Right cardiac atrium (tissue), 5 donors: ENCODE results near the gene SUFU. TPM values are rescaled to one million over a fixed set of nuclear protein-coding genes. Genes with fewer than 3 reads are reported as not detected.

Source experiments
- ATAC-seq, 2 donors: fragments of 200-7000 bp; cut with Tn5 transposase; one replicate each; pipeline versions ENCODE4 v1.8.0 to v1.9.1; 2020; ENCODE audit warnings: moderate library complexity in 2 of 2, mild to moderate bottlenecking in 1 of 2
- DNase-seq, 3 donors: peaks; one replicate each; pipeline ENCODE4 v3.0.0-alpha.2; 2020
- H3K27ac ChIP-seq: one replicate; pipeline ENCODE4 v1.5.1; 2013; ENCODE audit warnings: mild to moderate bottlenecking, low read length, control low read depth, moderate library complexity
- H3K27me3 ChIP-seq: one replicate; pipeline ENCODE4 v1.6.1; 2013; ENCODE audit not compliant: control insufficient read depth, insufficient read depth
- H3K4me1 ChIP-seq: one replicate; pipeline ENCODE4 v1.6.1; 2013; ENCODE audit warnings: low read length; ENCODE audit not compliant: control insufficient read depth, insufficient read depth
- H3K4me3 ChIP-seq: one replicate; pipeline ENCODE4 v1.5.1; 2013; ENCODE audit warnings: low read length, control low read depth
- H3K9me3 ChIP-seq: one replicate; pipeline ENCODE4 v1.6.1; 2013; ENCODE audit warnings: low read length; ENCODE audit not compliant: control insufficient read depth
- WGBS: extraction: QIAGEN DNeasy Blood & Tissue Kit; methylation state at CpG from one replicate; pipeline ENCODE4 v1.1.7; 2013; 5-methylcytosine and 5-hydroxymethylcytosine counted together
- intact Hi-C, 4 donors: fragments of 100-400 bp; cut with DNase I; formaldehyde crosslinking; loops; one replicate each; pipeline versions ENCODE4 v1.11.0 to v1.14.0; 2022 to 2023
- polyA plus RNA-seq: library from polyadenylated mRNA; stranded (reverse); fragments of 200-250 nt; gene quantifications from one replicate; pipeline ENCODE4 v1.2.3, GENCODE V29; 2013
- total RNA-seq, 4 donors: library from RNA; stranded (reverse); fragmentation: NEBNext Ultra II Directional; extraction: Animal tissue kit (Norgen Biotek cat#: 25700); gene quantifications; one replicate each; pipeline ENCODE4 v1.2.1, GENCODE V29; 2021
- donor health status: healthy with polysubstance abuse.
- donor health status: DM: no; HTN: yes; CAD: no.
- donor health status: DM: no; HTN: no; CAD: no.
- donor health status: DM: no; HTN: yes; CAD: no; lungs with severe emphysema.
- donor health status: DM: yes; HTN: yes; CAD: no.

The SUFU gene
- total and polyA plus RNA-seq, 5 donors, result 6.7 to 11.8 (median 11.4) TPM

GRCh38 chr10:102611514-102612087 is 107.8 kb downstream of the SUFU start:
- ATAC-seq, result no peak
- 56% methylated on average over 4 of the region's 4 CpGs for WGBS

GRCh38 chr10:102612964-102613275 is 109.1 kb downstream of the SUFU start:
- H3K9me3 ChIP-seq, result no peaks in the 10 kb centered on the region
- H3K27me3 ChIP-seq, result no peaks in the 10 kb centered on the region
- H3K4me1 ChIP-seq, result peaks cover 15% of the 10 kb centered on the region
- intact Hi-C loops, result no loop called here
- no peak overlapping the region for H3K4me3 ChIP-seq
- peak overlapping the region; percentile 34 for H3K27ac ChIP-seq
- WGBS, result 71% methylated on average over 8 of the region's 8 CpGs
- DNase-seq (peak in 1 of 3 donors; percentile 23), ATAC-seq (peak in 1 of 2 donors; percentile 2)

More at GRCh38 chr10:102611514-102612087, 107.8 kb downstream of the SUFU start:
- DNase-seq, result peak in 1 of 3 donors; percentile 61
- no peaks in the 10 kb centered on the region for H3K9me3 ChIP-seq
- no peaks in the 10 kb centered on the region for H3K27me3 ChIP-seq
- H3K4me1 ChIP-seq, result peaks cover 13% of the 10 kb centered on the region
- intact Hi-C loops, result no loop called here
- peak overlapping the region; percentile 63 for H3K27ac ChIP-seq
- H3K4me3 ChIP-seq, result no peak overlapping the region

GRCh38 chr10:102613286-102613685 is 109.5 kb downstream of the SUFU start:
- Histone ChIP-seq H3K27ac (peak overlapping the region; percentile 34), H3K9me3 (no peaks in the 10 kb centered on the region), H3K27me3 (no peaks in the 10 kb centered on the region), H3K4me3 (no peak overlapping the region), H3K4me1 (peaks cover 15% of the 10 kb centered on the region)
- DNase-seq, result peak in 1 of 3 donors; percentile 58
- 76% methylated on average over 7 of the region's 7 CpGs for WGBS
- intact Hi-C loops, result no loop called here
- peak in 1 of 2 donors; percentile 1 for ATAC-seq

DNA sequence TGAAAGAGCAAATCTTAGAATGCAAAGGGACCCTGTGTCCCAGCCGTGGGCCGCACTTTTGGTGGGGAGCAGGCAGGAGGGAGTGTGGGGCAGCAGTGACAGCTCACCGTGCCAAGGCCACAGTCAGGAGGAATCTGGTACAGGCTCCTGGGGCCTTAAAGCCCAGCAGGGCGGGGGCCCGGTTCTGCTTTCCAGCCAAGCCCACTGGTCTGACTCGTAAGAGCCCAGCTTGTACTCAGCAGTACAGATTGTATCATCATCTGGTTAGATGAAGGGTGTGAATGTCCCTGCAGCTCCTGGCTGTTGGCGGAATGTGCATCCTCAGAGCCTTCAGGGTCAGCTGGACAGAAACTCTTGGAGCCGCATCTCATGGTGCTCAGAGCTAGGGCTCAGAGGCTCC is 110.0 kb downstream of the SUFU start:
- Histone ChIP-seq H3K4me1 (peaks cover 17% of the 10 kb centered on the region), H3K27ac (no peak overlapping the region), H3K9me3 (no peaks in the 10 kb centered on the region), H3K27me3 (no peaks in the 10 kb centered on the region), H3K4me3 (no peak overlapping the region)
- ATAC-seq (peak; percentile 6 to 22), DNase-seq (peak; percentile 63 to 84 (median 79))
- intact Hi-C loops, result no loop called here
- WGBS, result 46% methylated on average over 8 of the region's 8 CpGs

GRCh38 chr10:102614888-102615287 is 111.1 kb downstream of the SUFU start:
- 98% methylated on average over 5 of the region's 5 CpGs for WGBS
- peaks cover 28% of the 10 kb centered on the region for H3K4me1 ChIP-seq
- ATAC-seq (no peak), DNase-seq (peak in 1 of 3 donors; percentile 18)
- intact Hi-C loops, result no loop called here
- no peaks in the 10 kb centered on the region for H3K9me3 ChIP-seq
- no peak overlapping the region for H3K4me3 ChIP-seq
- H3K27ac ChIP-seq, result no peak overlapping the region
- no peaks in the 10 kb centered on the region for H3K27me3 ChIP-seq

- H3K27me3 ChIP-seq, result no peaks in the 10 kb centered on the region
- intact Hi-C loops, result no loop called here
- H3K4me3 ChIP-seq, result no peak overlapping the region
- H3K4me1 ChIP-seq, result peaks cover 31% of the 10 kb centered on the region
- no peaks in the 10 kb centered on the region for H3K9me3 ChIP-seq
- DNase-seq, result peak in 2 of 3 donors; percentile 25 to 66
- no peak for ATAC-seq
- peak overlapping the region; percentile 33 for H3K27ac ChIP-seq
- 65% methylated on average over 7 of the region's 7 CpGs for WGBS
Observed at GRCh38 chr10:102615361-102615760, 111.6 kb downstream of the SUFU start.

GRCh38 chr10:102616066-102616770 is 112.4 kb downstream of the SUFU start:
- DNase-seq (peak; percentile 88 to 95 (median 94)), ATAC-seq (peak; percentile 73 to 82)
- Histone ChIP-seq H3K9me3 (no peaks in the 10 kb centered on the region), H3K4me1 (peaks cover 37% of the 10 kb centered on the region), H3K27me3 (no peaks in the 10 kb centered on the region), H3K27ac (peak overlapping the region; percentile 39), H3K4me3 (no peak overlapping the region)
- intact Hi-C loops, result no loop called here
- WGBS, result 51% methylated on average over 1 of the region's 1 CpG

- intact Hi-C loops, result no loop called here
- peaks cover 44% of the 10 kb centered on the region for H3K4me1 ChIP-seq
- H3K27ac ChIP-seq, result no peak overlapping the region
- WGBS, result 96% methylated on average over 9 of the region's 9 CpGs
- H3K4me3 ChIP-seq, result no peak overlapping the region
- no peaks in the 10 kb centered on the region for H3K27me3 ChIP-seq
- DNase-seq (peak in 2 of 3 donors; percentile 15 to 41), ATAC-seq (no peak)
- no peaks in the 10 kb centered on the region for H3K9me3 ChIP-seq
Observed at GRCh38 chr10:102617041-102617440, 113.3 kb downstream of the SUFU start.

- 85% methylated on average over 8 of the region's 8 CpGs for WGBS
- Histone ChIP-seq H3K27me3 (no peaks in the 10 kb centered on the region), H3K9me3 (no peaks in the 10 kb centered on the region), H3K4me3 (no peak overlapping the region), H3K27ac (no peak overlapping the region), H3K4me1 (peaks cover 41% of the 10 kb centered on the region)
- intact Hi-C loops, result no loop called here
- DNase-seq (peak in 1 of 3 donors; percentile 52), ATAC-seq (no peak)
Observed at GRCh38 chr10:102617816-102618215, 114.0 kb downstream of the SUFU start.

DNA sequence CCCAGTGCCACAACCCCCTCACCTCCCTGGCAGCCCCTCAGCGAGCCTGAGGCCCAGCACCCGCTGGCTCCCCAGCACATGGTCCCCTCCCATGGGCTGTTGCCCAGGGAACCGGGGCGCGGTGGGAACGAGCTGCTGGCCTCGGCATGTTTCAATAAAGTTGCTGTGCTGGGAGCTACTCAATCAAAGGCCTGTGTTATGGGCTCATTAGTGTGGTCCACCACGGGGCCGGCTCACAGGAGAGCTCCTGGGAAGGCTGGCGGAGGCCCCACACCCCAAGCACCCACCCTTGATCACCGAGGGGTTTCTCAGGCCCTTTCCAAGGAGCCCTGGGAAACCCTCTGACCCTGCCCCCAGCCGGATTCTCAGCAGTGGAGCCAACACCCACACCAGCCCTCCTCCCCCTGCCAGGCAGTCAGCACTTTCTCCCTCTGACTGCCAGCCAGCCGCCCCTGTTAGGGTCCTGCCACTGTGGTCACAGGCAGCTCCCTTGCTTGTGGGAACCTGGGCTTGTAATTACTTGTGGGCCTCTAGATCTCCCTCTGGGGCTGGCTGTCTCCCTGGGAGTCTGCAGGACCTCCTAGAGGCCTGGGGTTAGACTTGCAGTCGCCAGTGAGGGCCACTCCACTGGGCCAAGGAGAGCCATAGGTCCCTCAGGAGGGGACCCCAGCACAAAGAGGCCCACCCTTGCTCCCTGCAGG is 115.7 kb downstream of the SUFU start:
- peak in 1 of 2 donors; percentile 0 for ATAC-seq
- H3K27me3 ChIP-seq, result no peaks in the 10 kb centered on the region
- H3K9me3 ChIP-seq, result no peaks in the 10 kb centered on the region
- H3K27ac ChIP-seq, result peak overlapping the region; percentile 94
- peaks cover 36% of the 10 kb centered on the region for H3K4me1 ChIP-seq
- H3K4me3 ChIP-seq, result no peak overlapping the region
- DNase-seq, result peak in 2 of 3 donors; percentile 69 to 74
- intact Hi-C loops, result no loop called here
- 49% methylated on average over 14 of the region's 14 CpGs for WGBS

GRCh38 chr10:102620138-102620590 is 116.4 kb downstream of the SUFU start:
- H3K4me3 ChIP-seq, result no peak overlapping the region
- H3K27ac ChIP-seq, result peak overlapping the region; percentile 94
- peaks cover 39% of the 10 kb centered on the region for H3K4me1 ChIP-seq
- H3K27me3 ChIP-seq, result no peaks in the 10 kb centered on the region
- intact Hi-C loops, result no loop called here
- ATAC-seq, result peak; percentile 45 to 58
- H3K9me3 ChIP-seq, result no peaks in the 10 kb centered on the region
- peak; percentile 74 to 93 (median 91) for DNase-seq
- WGBS, result 17% methylated on average over 5 of the region's 5 CpGs
